ENCODE results near the gene ENOPH1.
"Not testable (repeated sequence)": the region's sequence is repeated elsewhere in the genome, so short reads cannot be mapped to it uniquely, and the experiment has no call there.

Gene ENOPH1

DNA sequence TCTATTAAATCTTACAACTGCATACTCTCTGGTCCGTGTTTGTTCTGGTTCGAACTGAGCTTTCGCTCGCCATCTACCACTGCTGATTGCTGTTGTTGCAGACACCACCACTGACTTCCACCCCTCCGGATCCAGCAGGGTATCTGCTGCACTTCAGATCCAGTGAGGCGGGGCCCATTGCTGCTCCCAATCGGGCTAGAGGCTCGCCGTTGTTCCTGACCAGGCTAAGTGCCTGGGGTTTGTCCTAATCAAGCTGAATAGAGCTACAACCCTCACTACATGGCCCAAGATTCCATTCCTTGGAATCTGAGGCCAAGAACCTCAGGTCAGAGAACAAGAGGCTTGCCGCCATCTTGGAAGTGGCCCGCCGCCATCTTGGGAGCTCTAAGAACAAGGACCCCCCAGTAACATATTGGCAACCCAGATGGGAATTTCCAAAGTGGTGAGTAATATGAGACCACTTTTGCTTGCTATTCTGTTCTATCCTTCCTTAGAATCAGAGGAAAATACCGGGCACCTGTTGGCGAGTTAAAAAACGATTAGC is 43.3 kb downstream of the ENOPH1 start:
- no peak for DNase-seq

DNA sequence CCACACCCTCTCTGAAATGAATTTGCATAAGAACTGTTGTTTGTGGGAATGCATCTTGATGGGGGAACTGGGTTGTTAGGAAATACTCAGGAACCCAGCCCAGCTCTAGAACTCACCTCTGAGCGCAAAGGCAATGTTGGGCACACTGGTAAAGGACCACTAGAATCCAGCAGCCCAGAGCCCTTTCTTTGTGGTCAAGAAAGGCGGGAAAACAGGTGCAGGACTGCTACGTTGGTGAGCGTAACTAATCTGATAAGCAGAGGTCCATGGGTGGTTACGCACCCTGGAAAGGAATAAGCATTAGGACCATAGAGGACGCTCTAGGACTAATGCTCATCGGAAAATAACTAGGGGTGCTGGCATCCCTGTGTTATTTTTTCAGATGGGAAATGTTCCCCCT is 45.5 kb downstream of the ENOPH1 start:
- not testable (repeated sequence) for DNase-seq

DNA sequence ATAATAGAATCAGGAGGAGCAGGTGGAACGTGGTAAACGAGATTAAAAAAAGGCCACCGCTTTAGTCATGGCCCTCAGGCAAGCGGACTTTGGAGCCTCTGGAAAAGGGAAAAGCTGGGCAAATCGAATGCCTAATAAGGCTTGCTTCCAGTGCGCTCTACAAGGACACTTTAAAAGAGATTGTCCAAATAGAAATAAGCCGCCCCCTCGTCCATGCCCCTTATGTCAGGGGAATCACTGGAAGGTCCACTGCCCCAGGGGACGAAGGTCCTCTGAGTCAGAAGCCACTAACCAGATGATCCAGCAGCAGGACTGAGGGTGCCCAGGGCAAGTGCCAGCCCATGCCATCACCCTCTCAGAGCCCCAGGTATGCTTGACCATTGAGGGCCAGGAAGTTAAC is 47.1 kb downstream of the ENOPH1 start:
- not testable (repeated sequence) for DNase-seq

DNA sequence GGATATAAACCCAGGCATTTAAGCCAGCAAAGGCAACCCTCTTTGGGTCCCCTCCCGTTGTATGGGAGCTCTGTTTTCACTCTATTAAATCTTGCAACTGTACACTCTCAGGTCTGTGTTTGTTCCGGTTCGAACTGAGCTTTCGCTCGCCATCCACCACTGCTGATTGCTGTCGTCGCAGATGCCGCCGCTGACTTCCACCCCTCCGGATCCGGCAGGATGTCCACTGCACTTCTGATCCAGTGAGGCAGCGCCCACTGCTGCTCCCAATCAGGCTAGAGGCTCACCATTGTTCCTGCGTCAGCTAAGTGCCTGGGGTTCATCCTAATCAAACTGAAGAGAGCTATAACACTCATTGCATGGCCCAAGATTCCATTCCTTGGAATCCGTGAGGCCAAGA is 49.2 kb downstream of the ENOPH1 start:
- no peak for DNase-seq

DNA sequence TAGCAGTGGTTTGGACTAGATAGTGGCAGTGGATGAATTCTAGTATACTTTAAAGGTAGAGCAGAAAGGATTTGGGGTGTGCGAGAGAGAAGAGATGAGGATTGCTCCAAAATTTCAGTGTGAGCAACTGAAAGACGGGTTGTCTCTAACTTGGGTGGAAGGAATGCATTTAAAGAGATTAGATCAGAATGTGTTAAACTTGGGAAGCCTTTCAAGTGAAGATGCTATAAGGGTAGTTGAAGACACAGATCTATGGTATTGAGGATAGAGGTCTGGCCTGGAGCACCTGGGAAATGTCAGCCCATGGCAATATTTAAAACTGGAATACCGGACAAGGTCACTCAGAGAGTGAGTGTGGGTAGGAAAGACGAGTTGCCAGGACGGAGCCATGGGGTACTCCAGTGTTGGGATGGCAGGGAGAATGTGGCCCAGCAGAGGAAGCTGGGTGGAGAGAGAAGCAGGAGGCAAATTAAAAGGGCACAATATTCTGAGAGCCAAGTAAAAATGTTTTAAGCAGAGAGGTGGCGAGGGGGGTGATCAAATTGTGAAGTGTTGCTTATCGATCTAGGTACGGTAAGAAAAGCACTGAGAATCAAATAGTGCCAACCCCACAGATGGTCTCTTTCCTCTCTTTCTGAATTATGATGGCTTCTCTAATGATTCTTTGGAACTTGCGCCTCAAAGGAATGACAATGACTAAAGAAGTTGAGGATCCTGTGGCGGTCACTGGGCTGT is 50.5 kb downstream of the ENOPH1 start:
- DNase-seq: no peak

DNA sequence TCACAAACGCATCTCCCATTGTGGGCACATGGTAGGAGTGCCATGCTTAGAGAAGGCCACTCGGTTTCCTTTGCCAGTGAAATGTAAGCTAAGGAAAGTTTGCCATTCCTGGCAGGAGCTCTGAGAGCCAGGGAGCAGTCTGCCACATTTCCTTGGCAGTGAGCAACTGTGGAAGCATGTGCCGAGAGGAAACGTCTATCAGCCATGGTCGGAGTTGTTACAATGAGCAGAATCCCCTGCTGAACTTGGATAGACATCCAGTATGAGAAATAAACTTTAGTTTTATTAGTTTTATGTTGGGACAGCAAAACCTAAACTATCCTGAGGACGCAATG is 51.1 kb downstream of the ENOPH1 start:
- DNase-seq: no peak

DNA sequence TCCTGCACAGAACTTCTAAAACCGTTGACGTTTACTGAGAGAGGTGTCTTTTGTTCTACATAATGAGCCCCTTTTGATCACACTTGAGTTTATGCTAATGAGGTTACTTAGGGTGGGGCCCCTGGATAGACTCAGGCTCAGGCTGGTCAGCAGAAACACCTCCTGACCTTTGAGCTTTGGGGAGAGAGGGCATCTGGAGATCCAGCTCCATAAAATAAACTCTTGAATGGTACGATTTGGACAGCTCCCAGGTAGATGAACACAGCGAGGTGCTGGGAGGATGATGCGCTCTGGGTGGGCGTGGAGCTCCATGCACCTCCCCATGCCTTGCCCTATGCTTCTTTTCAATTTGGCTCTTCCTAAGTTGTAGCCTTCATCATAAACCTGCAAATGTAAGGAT is 52.0 kb downstream of the ENOPH1 start:
- no peak for DNase-seq

DNA sequence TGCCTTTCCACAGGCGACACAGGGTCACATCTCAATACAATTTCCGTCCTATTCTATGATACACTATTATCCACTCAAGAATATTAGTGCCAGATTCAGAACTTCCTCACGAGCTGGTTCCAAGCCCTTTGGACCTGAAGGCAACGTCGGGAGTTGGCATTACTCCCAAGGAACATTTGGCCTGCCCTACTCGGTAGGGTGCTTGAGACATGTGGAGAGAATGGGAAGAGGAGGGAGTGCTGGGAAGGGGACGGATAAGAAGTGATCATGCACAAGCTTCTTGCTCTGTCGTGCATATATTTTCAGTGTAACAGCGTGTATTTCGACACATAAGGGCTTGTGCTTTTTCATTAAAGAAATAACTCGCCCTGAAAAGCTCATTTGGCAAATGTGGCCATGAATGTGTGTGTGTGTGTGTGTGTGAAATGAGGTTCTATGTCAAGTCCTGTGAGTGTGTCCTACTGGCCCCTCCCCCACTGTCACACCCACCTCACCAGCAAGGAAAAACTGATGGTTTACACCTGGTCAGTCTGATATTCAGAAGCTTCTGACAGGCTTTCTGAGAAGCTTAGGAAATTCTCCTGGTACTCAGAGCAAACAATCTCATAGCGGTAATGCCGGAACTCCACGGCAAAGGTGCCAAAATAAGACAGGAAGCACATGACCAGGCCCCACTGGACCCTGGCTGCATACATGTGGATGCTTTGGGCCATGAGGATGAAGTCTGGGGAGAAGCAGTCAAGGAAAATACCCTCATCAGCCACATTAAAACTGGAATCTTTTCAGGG is 54.8 kb downstream of the ENOPH1 start:
- no peak for DNase-seq

DNA sequence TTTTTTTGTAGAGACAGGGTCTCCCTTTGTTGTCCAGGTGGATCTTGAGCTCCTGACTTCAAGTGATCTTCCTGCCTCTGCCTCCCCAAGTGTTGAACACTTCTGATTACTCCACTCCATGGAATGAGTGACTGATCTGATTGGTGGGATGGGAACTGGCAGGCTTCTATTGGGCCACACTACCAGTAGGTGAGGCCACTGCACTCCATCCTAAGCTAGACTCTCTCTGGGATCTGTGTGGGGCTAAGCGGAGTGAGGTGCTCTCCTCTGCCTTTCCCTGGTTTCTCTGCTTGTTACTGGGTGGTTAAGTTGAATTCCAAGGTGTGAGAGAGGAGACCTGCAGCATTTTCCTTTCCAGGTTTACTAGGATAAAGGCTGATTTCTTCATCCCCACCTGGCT is 58.7 kb downstream of the ENOPH1 start:
- no peak for DNase-seq

DNA sequence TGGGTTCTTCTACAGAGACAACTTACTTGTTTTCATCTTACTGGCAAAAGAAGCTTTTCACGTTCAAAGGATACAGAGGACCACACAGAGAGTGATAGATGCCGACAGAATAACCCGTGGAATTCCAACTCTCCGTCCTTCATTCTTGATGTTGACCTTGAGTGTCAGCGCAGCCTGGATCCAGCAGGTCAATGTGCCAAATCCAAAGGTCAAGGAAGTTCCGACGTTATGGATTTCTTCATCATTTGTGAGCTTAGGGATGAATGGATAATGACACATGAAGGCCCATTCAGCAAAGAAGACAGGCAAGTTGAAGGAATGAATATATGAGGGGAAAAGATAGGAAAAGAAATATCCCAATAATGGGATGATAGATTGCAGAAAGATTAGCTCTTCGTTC is 59.6 kb downstream of the ENOPH1 start:
- no peak for DNase-seq

DNA sequence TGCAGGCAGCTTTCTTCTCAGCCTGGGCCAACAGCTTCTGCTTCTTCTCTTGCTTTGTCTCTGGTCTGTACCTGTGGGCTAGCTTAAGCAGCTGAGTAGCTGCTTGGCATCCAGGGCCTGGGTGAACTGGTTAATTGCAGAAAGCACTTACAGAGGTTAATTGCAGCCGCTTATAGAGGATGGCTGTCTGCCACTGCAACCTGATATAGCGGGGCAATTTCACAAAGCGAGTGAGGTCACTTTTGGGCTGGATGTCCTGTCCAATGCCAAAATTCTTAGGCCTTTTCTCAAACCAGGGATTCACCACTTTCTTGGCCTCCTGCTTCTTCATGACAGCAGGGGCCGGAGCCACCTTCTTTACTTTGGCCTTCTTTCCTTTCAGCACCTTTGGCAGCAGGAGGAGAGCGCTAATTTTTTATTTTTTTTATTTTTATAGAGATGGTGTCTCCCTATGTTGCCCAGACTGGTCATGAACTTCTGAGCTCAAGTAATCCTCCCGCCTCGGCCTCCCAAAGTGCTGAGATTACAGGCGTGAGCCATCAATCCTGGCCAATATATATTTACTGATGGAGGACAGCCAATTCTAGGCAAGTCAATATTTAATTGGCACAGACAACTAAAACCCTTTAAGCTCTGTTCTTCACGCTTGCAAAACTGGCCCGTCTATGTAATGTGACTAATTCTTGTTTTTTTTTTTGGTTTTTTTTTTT is 61.0 kb downstream of the ENOPH1 start:
- no peak for DNase-seq

DNA sequence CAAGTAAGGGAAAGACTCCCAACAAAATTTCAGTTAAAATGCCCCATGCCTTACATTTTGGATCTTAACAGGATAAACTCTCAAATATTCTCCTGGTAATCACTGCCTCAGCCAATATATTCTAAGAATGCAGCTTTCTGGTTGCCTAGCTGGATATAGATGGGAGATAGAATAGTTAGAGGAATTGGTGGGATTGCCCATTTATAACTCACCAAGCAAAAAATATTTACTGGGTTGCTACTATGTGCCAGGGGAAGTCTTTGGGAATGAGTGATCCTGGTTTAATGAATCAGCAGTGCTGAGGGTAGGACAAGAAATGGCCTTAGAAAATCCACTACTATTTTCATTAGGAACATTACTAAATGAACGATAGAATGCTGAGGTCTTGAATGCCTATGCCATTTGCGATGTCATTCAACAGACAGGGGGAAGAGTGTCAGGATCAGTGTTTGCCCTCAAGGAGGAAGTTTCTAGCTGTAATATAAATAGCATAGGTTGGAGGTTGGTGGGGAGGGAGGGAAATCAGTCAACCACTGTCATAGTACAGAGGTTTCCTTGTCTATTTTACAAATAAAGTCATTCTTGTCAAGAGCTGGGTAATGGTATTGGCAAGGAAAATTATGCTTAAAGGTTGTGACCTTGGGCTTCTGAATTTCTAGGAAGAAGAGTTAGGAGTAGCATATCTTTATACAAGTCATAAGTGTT is 63.5 kb downstream of the ENOPH1 start:
- no peak for DNase-seq

DNA sequence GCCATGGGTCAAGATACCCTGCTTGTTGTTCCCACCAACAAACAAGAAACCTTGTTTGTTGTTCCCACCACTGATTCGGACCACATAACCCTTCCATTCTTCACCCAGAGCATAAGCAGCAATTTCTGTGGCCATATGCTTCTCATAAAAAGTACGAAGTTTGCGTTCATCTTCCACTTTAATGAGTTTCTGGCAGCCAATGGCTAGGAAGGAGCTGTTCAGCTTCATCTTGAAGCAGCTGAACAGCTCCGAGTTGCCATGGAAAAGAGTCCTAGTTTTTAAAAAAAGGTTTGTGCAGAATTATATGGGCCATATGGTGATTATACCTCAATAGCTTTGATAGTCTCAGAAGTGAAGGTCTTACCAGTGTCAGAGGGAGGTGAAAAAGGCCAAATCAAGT is 65.3 kb downstream of the ENOPH1 start:
- no peak for DNase-seq

DNA sequence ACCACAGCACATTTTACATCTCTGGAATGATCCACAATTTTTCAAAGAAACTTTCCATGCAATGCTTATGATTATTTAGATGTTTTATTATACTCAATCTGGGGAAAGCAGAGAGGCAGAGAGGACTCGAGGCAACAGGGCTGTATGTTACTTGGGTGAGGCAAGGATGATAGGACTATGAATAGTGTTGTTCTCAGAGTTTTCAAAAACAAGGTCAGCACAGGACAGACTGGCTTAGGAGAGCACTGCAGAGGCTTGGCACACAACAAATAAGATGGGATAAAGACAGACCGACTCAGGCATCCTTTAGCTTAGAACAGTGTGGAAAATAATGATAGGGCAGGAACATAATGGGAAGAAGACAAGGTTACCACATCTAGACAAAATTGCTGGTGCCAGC is 66.0 kb downstream of the ENOPH1 start:
- no peak for DNase-seq

DNA sequence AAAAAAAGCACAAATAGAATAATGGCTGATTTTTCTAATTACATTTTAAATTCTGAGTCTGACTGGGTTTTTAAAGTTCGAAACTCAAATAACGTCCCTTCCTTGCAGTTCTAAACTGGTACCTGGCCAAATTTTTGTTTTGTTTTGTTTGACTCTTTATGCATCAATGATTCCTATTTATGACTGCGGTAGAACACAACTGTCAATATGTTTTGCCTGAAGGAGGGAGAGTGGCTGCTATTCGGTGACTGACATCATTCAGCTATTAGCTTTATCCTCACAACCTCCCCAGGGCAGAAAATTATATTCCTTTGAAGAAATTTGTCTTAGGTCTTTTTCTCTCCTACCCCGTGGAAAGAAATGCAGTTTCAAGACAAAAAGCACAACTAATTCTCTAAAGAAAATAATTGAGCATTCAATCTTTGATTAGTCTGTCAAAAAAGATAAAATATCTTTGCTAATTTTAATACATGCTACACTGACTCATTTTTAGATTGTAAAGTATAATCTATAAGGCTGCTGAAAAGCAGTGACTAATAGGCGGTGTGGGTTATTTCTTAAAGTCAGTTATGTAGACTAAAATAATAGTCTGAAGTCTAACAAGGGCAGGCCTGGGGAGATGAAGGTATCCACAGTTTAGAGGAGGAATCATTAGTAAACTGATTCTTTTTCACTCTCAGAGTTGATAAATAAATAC is 69.5 kb downstream of the ENOPH1 start:
- no peak for DNase-seq

DNA sequence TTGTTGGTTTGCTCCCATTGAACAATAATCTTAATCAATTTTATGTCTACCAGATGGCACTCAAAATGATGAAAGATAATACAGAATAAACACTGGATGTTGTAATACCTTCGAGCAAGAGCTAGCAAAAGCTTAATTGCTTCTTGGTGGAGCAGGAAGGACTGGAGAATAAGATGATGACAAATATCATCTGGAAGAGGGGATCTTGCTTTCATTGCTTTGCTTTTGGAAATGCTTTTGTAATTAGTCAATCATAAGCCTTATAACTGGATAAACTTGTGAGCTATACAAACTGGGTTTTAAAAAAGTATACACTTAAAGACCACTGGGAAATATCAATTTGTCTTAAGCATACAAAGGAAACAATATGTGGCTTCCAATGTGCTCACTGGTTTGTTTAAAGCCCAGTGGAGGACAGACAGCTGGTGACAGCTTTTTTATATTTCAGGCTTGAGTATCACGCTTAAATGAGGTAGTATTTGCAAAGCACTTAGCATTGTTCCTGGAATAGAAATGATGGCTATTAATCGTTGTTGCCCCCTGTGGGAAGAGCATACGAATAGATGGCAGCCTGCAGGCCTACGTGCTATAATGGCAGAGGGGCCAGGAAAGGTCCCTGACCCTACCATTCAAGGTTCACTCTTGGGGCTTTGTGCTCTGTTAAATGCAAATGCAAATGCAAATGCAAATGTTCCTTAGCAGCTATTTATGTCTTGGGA is 70.2 kb downstream of the ENOPH1 start:
- no peak for DNase-seq

DNA sequence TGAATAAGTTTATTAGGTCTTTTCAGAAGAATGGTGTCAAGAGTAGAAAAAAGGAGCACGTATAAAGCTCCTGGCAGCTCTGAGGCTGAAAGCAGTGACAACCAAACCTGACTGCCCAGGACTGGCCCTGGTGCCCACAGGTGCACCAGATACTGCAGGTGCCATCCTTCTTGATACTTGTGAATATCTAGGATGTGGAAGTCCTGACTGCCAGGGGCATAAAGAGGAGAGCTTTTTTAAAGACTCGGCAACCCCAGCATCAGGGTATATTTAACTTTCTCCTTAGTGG is 70.7 kb downstream of the ENOPH1 start:
- no peak for DNase-seq

DNA sequence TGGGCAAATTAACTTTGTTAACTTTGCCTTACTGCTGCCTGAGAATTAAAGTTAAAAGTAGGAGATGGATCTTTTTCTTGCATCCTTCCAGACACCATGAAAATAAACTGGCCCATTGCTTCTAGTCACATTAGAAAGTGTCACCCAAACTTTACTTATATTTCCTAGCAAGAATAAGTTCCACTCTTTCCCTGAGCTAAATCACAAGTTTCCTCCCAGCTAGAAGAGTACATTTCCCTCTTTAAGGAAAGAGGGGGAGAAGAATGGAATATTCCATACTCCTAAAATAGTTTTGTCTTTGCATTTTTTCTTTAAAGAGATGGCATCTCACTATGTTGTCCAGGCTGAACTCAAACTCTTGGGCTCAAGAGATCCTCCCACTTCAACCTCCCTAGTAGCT is 77.6 kb downstream of the ENOPH1 start:
- DNase-seq: no peak

DNA sequence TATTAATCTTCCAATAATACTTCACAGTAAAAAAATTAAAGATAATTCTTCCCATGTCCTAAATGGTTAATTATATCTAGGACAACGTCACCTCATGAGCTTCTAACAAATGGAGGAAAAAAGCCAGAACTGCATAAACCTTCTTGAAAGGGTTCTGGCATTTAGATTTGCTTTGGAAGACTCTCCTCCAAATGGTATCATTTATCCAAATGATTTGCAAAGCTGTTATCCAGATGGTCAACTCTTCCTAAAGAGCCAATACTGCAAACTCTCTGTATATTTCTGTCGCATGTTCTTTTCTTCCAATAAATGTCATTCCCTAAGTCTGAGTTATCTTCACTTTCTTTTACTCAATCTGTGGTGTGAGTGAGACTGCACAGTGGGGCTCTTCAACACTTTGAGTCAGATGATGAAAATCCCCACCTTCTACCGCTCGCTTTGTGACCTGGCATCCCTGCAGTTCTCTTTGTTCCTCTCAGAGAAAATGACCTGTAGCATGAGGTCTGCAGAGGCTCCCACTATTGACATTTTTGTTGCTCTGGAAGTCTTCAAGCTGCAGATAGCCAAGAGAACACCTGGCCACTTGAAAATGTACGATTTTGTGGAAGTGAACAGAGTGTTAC is 78.5 kb downstream of the ENOPH1 start:
- DNase-seq: no peak

DNA sequence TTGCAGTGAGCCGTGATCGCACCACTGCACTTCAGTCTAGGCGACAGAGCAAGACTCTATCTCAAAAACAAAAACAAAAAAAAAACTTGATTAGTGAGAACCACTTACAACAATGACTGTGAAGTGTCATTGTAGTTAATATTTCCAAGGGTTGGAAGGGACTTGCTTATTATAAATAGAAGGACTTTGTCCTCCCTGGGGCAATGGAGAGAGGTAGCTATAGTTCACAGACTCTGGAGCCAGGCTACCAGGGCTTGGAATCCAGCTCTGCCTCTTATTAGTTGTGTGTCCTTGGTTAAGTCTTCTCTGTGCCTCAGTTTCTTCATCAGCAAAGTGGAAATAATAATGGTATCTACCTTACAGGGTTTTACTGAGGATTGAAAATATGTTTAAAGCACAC is 79.8 kb downstream of the ENOPH1 start:
- no peak for DNase-seq

Measured in effector CD8-positive, alpha-beta T cell (primary cell).